ENCODE results near the gene KNOP1.

Gene KNOP1

GRCh38 chr16:19707569-19708295 lies 10.3 kb downstream of the KNOP1 start:
- DNase-seq (ENCODE audit: low spot score): no peak

GRCh38 chr16:19706846-19707245 lies 11.2 kb downstream of the KNOP1 start:
- DNase-seq (ENCODE audit: low spot score): no peak

DNA sequence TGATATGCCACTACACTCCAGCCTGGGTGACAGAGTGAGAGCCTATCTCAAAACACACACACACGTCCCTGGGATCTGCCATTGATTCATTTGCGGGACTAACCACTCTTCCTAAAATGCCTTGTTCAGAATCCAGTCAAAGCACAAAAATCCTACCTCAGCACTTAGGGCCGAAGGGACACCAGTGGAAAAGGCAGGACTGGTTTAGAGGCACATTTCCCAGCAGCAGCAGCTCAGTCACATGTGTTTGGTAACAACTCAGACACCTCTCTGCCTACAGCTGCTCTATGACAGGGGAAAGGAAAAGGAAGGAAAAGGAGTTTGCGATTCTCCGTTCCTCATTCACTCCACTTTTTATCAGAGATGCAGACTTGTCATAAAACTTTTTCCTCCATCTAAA lies 12.2 kb downstream of the KNOP1 start:
- DNase-seq (ENCODE audit: low spot score): no peak

DNA sequence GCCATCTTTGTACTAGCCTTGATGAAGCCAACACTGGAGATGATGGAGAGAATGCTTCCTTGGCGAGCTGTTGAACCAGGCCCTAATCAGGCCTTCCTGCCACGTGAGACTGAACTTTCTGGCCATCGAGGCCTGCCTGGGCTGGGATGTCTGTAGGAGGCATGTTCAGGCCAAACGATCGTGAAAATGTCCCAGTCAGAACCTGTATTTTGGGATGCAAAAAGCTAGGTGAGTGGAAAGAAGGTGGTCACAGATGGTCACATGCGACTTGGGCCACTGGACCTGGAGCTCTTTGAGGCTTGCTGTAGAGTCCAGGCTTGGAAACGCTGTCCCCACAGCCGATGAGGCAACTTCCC lies 12.9 kb downstream of the KNOP1 start:
- DNase-seq (ENCODE audit: low spot score): no peak

DNA sequence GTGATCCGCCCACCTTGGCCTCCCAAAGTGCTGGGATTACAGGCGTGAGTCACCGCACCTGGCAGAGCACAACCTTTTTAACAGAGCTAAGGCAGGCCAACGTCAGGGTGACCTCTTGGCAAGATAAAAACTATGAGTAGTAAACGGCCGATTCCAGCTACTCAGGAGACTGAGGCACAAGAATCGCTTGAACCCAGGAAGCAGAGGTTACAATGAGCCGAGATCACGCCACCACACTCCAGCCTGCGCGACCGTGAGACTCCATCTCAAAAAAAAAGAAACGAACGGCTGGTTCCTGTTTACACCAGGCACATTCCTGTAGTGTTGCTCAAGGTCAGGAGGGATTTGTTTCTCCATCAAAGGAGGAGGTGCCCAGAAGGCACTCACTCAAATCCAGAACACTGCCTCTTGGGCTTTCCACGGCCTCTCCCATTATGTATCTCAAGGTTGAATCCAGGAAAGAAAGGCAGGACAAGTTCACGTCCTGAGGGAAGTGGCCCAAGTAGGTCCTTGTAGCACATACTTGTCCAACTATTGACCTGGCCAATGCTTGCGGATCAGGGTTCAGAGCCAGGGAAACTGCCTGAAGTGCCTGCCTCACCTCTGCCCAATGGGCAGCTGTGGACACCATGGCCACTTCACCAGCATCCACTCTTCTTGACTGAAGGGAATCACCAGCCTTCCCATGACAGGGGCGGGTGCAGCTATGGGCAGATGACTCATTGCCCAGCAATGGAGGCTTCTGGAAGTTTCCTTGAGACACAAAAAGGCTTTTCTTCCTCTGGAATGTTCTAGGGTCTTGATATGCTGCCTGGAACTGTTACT lies 13.5 kb downstream of the KNOP1 start:
- DNase-seq (ENCODE audit: low spot score): peak; percentile 67

DNA sequence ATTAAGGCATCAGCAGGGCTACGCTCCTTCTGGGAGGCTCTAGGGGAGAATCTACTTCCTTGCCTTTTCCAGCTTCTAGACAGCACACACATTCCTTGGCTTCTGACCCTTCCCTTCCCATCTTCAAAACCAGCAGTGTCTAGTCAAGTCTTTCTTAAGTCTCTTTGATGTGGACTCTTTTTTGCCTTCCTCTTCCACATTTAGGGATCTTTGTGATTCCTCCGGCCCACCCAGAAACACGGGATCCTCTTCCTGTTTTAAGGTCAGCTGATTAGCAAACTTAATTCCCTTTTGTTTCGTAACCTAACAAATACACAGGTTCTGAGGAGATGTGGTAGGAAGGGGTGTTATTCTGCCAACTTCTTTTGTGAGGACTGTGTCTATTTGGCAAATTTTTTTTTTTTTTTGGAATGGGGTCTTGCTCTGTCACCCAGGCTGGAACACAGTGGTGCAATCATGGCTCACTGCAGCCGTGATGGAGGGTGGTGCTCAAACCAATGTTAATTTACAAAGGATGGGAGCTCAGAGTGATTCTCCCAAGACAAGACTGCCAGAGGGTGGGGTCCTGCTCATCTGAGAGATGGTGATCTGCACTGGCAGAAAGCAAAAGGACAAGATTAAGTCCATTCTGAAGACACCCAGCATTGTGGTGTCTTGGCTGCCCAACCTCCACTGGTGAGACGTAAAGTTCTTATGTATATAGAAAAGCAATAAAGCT lies 14.7 kb downstream of the KNOP1 start:
- no peak for DNase-seq (ENCODE audit: low spot score)

GRCh38 chr16:19701091-19701490 lies 16.9 kb downstream of the KNOP1 start:
- DNase-seq (ENCODE audit: low spot score): no peak

DNA sequence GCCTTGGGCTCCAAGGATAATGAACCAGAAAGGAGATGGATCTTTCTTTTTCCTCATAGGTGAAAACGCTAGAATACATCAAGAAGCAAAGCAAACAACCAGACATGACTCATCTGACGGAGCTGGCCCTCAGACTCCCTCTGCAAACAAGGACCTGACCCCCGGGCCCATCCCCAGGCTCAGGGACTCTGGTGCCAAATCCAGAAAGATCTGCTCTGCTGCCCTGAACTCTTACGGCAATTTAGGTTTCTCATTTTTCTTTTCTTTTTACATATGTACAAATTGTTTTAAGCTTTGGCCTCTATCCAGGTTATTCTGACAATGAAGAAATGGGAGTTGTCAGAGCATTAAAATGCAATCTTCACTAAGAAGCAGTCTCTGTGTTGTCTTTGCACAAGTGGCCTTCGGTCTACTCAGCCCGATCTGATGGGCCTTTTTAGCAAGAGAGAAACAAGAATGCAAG lies 17.7 kb downstream of the KNOP1 start:
- DNase-seq (ENCODE audit: low spot score): peak; percentile 48

DNA sequence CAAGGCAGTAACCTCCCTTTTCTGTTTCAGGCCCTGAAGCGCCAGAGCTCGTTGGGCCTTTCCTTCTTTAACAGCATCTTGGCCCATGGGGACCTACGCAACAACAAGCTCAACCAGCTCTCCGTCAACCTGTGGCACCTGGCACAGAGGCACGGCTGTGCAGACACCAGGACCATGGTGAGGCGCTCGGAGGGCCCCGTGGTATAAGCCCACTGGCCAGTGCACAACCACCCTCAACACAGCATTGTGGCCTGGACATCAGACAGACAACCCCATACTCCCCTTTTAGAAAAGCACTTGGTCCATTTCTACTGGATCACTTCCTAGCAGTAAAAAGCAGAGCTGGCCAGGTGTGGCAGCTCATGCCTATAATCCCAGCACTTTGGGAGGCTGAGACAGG lies 18.6 kb downstream of the KNOP1 start:
- no peak for DNase-seq (ENCODE audit: low spot score)

DNA sequence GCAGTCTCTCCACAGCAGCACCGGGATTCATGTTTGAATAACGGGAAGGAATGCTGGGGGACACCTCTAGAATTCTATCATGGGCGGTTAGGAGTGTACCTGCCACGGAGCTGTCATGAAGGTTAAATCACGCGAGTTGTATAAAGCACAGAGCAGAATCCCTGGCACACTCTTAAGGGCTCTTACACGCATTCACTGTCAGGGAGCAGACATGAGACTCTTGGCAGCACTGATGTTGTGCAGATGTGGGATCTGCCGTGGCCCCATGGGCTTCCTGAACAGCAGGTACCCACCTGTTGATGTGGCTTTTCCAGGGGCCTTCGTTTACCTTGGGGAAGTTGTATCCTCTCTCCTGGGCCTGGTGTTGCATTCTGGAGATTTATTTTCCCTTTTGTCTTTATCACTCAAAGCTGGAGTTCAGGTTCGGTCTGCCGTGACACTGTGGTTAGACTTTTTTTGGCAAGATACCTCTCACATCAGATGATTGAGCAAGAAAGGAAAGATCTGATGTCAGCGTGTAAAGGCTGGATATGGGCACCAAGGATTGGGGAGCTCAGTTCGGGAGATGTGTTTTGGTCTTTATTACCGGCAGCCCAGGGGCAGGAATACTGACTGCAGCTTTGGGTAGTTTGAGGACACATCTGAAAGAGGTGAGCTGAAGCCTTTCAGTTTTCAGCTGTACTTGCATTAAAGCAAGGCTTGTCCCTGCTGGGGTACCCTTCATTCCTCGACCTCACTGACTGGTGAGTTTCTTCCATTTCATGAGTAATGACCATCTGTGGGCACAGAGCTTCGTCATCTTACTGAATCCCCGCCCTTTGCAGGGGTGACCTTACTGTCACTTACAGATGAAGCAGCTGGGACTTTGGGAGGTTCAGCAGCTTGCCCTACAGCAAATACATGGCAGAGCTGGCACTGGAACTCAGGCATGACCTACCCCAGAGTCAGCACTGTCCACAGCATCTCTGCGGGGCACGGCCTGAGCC lies 19.3 kb downstream of the KNOP1 start:
- no peak for DNase-seq (ENCODE audit: low spot score)

DNA sequence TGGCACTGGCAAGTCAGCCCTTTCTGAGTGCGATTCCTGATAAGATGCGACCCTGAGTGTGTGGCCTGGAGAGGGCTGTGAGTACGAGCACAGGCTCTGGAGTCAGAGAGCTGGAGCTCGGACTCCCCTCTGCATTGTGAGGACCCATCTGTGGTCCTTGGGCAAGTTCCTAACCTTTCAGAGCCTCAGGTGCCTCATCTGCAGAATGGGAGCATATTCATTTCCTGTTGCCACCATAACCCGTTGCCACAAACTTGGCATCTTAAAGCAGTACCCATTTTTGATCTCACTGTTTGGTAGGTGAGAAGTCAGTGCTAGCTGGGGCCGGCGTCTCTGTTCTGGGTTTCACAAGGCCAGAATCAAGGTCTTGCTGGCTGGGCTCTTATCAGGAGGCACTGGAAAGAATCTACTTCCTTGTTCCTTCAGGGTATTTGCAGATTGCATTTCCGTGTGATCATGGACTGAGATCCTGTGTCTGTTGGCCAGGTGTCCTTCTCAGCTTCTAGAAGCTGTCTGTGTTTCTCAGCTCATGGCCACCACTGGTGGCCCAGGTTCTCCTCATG lies 20.2 kb downstream of the KNOP1 start:
- DNase-seq (ENCODE audit: low spot score): no peak

GRCh38 chr16:19696961-19697360 lies 21.1 kb downstream of the KNOP1 start:
- DNase-seq (ENCODE audit: low spot score): no peak

DNA sequence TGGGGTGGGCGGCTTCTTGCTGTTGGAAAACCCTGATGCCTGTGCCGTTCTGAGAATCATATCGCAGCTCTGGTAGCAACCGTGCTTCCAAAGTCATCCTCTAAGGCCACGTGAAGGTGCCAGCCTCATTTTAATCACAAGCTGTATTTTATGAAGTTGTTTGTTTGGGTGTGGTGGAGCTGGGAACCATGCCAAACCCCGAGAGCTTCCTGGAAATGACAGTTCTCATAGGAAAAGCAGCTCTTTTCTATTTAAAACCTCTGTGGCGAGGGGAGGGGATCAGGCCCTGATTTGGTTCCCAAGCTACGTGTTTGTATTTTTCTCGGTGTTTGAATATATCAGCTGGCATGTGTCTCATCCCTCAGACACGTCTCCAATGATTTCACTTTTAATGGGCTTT lies 21.7 kb downstream of the KNOP1 start:
- peak; percentile 82 for DNase-seq (ENCODE audit: low spot score)

GRCh38 chr16:19694989-19695388 lies 23.0 kb downstream of the KNOP1 start:
- DNase-seq (ENCODE audit: low spot score): no peak

- DNase-seq (ENCODE audit: low spot score): no peak
Measured at GRCh38 chr16:19691161-19691711, 26.8 kb downstream of the KNOP1 start.

DNA sequence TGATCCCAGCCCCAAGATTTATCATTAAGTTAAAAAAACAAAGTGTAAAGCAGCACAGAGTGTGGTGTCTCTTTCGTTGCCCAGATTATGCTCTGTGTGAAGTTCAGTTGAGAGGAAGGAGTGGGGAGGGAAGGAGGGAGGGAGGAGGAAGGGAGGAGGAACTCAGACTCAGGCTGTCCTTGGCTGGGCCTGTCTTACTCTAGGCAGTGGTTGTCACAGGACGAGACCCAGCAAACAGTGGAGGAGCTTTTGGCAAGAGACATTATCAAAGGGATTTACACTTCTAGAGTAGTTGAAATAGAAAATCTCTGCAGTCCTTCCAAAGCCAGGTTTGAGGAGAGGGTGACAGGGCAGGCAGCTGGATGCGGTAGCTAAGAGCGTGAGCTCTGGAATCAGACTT lies 27.8 kb downstream of the KNOP1 start:
- DNase-seq (ENCODE audit: low spot score): no peak

DNA sequence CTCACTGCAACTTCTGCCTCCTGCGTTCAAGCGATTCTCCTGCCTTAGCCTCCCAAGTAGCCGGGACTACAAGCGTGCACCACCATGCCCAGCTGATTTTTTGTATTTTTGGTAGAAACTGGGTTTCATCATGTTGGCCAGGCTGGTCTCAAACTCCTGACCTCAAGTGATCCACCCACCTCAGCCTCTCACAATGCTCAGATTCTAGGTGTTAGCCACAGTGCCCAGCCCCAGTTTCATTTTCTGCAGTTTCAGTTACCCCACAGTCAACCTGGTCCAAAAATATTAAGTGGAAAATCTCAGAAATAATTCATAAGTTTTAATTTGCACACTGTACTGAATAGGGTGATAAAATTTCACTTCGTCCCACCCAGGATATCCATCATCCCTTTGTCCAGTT lies 28.7 kb downstream of the KNOP1 start:
- DNase-seq (ENCODE audit: low spot score): no peak

GRCh38 chr16:19688396-19689024 lies 29.5 kb downstream of the KNOP1 start:
- DNase-seq (ENCODE audit: low spot score): no peak

DNA sequence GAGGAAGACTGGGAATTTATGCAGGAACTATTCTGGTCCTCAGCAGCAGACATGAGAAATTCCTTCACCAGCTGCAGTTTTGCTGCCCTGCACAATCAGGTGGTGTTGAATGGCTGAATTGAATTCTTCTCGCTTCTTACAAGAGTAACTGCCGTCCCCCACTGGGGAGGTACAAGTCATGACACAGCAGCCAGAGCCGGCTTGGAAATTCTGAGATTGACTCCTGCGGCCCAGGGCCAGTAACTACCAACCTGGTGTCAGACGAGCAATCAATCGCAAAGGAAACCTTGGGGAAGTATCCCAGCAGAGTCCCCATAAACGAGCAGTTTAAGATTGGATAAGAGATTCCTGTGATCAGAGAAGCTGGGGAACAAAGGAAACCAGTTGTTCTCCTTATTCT lies 30.7 kb downstream of the KNOP1 start:
- DNase-seq (ENCODE audit: low spot score): no peak

DNA sequence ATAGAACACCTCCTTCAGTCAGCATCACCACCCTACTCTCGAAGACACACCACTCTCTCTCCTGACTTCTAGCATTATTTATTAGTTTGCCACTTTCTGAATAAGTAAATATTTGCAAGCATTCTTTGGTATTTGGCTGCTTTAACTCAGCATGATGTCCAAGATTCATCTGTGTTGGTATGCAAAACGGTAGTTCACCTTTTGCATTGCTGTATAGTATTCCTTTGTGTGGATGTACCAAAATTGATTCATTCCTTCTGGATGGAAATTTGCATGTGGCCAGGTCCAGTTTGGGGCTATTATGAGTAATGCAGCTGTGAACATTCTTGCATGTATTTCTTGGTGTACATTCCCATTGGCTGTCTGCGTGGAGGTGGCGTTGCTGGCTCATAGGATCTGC lies 32.9 kb downstream of the KNOP1 start:
- no peak for DNase-seq (ENCODE audit: low spot score)
